ENCODE results near the gene ZKSCAN2.

ZKSCAN2 gene

GRCh38 chr16:25257470-25257955 is at the start of gene ZKSCAN2:
TSS of gene ZKSCAN2 (minus strand) at chr16:25257845. CDS start at chr16:25257127, 718 bp downstream.
- peak; percentile 94 for DNase-seq

GRCh38 chr16:25299792-25300590 is 42.3 kb upstream of the ZKSCAN2 start:
- DNase-seq, result no peak

GRCh38 chr16:25298165-25298872 is 40.7 kb upstream of the ZKSCAN2 start:
- DNase-seq, result no peak

GRCh38 chr16:25297151-25297787 is 39.6 kb upstream of the ZKSCAN2 start:
- DNase-seq, result no peak

- no peak for DNase-seq
These were observed 33.9 kb upstream of the ZKSCAN2 start for GRCh38 chr16:25291580-25291979.

GRCh38 chr16:25289466-25289865 is 31.8 kb upstream of the ZKSCAN2 start:
- no peak for DNase-seq

- DNase-seq, result no peak
These were observed 21.8 kb upstream of the ZKSCAN2 start for GRCh38 chr16:25279491-25279890.

- no peak for DNase-seq
These were observed 13.8 kb upstream of the ZKSCAN2 start for GRCh38 chr16:25271421-25271820.

- DNase-seq, result no peak
These were observed 12.9 kb upstream of the ZKSCAN2 start for GRCh38 chr16:25270577-25270976.

GRCh38 chr16:25269879-25270278 is 12.2 kb upstream of the ZKSCAN2 start:
- no peak for DNase-seq

- DNase-seq, result no peak
These were observed 8.3 kb upstream of the ZKSCAN2 start for GRCh38 chr16:25265968-25266367.

- peak; percentile 78 for DNase-seq
These were observed 7.0 kb upstream of the ZKSCAN2 start for GRCh38 chr16:25264597-25264996.

- DNase-seq, result no peak
These were observed 2.8 kb upstream of the ZKSCAN2 start for GRCh38 chr16:25260416-25260815.

GRCh38 chr16:25258861-25259179 is 1.2 kb upstream of the ZKSCAN2 start:
- DNase-seq, result peak; percentile 29

- DNase-seq, result peak; percentile 85
These were observed 563 bp upstream of the ZKSCAN2 start for GRCh38 chr16:25257956-25258860.

GRCh38 chr16:25256695-25257469 is 763 bp downstream of the ZKSCAN2 start:
- DNase-seq, result peak; percentile 50

- DNase-seq, result no peak
These were observed 4.3 kb downstream of the ZKSCAN2 start for GRCh38 chr16:25253322-25253721.

- no peak for DNase-seq
These were observed 7.2 kb downstream of the ZKSCAN2 start for GRCh38 chr16:25250467-25250866.

- no peak for DNase-seq
These were observed 21.7 kb downstream of the ZKSCAN2 start for GRCh38 chr16:25235991-25236390.

GRCh38 chr16:25228372-25228771 is 29.3 kb downstream of the ZKSCAN2 start:
- no peak for DNase-seq

- DNase-seq, result no peak
These were observed 32.8 kb downstream of the ZKSCAN2 start for GRCh38 chr16:25224731-25225319.
